ENCODE results near the gene TNS4. TPM values are rescaled to one million over a fixed set of nuclear protein-coding genes. Genes with fewer than 3 reads are reported as not detected.

The TNS4 gene
- total and polyA plus RNA-seq, 9 of the 15 experiments (the other 6 are each of a cell fraction or from before 2014, with no cell fraction given): 0.04 to 0.73 (median 0.24) TPM; not detected in 1

DNA sequence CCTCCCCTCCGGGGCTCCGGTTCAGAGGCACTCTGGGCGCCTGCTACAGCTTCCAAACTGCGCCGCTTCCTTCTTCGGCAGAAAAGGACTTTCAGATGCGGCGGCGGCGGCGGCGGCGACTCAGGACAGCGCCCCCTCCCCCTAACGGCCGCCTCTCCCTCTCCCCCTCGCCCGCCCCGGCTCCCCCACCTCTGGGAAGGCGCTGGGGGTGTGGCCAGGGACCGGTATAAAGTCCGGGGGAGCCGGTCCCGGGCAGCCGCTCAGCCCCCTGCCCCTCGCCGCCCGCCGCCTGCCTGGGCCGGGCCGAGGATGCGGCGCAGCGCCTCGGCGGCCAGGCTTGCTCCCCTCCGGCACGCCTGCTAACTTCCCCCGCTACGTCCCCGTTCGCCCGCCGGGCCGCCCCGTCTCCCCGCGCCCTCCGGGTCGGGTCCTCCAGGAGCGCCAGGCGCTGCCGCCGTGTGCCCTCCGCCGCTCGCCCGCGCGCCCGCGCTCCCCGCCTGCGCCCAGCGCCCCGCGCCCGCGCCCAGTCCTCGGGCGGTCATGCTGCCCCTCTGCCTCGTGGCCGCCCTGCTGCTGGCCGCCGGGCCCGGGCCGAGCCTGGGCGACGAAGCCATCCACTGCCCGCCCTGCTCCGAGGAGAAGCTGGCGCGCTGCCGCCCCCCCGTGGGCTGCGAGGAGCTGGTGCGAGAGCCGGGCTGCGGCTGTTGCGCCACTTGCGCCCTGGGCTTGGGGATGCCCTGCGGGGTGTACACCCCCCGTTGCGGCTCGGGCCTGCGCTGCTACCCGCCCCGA lies 58.0 kb downstream of the TNS4 start, which contains the start of gene IGFBP4 (continued):
- TF ChIP-seq FOXJ3 (CRISPR knock-in tag; IDR thresholded peaks at IDR 0.05) (no peak), PHF21A (IDR thresholded peaks at IDR 0.05; ENCODE audit: borderline replicate concordance, low read depth) (no peak), POLR2H (tag; IDR thresholded peaks at IDR 0.05; ENCODE audit: low read depth) (no peak; the same call in 1 of the 2 replicates), FOXJ2 (tag; IDR thresholded peaks at IDR 0.05) (no peak), RAD21 (CRISPR knock-in tag; conservative IDR thresholded peaks at IDR 0.05 in 1 of 2, IDR thresholded peaks at IDR 0.05 in 1 of 2) (peak; percentile 42 to 67), ZNF644 (tag; IDR thresholded peaks at IDR 0.05; ENCODE audit: low read depth) (no peak), ZNF589 (CRISPR knock-in tag; IDR thresholded peaks at IDR 0.05; ENCODE audit: low read depth) (no peak; the same call in 1 of the 2 replicates), THRAP3 (IDR thresholded peaks at IDR 0.05; ENCODE audit: borderline replicate concordance) (no peak), KDM2B (CRISPR knock-in tag; IDR thresholded peaks at IDR 0.05) (no peak), HDAC6 (IDR thresholded peaks at IDR 0.05; ENCODE audit: low read depth, low read length) (no peak), LCOR (CRISPR knock-in tag; IDR thresholded peaks at IDR 0.05) (no peak), RBM25 (IDR thresholded peaks at IDR 0.05; ENCODE audit: low read depth, low read length, severe bottlenecking) (peak; percentile 5), LARP7 (IDR thresholded peaks at IDR 0.05) (no peak), JUNB (CRISPR knock-in tag; conservative IDR thresholded peaks at IDR 0.05) (no peak), BCL6 (CRISPR knock-in tag; IDR thresholded peaks at IDR 0.05) (no peak), KAT7 (CRISPR knock-in tag; IDR thresholded peaks at IDR 0.05; ENCODE audit: borderline replicate concordance) (no peak), ZZZ3 (IDR thresholded peaks at IDR 0.05) (no peak)
- TF ChIP-seq, protein P1, sequence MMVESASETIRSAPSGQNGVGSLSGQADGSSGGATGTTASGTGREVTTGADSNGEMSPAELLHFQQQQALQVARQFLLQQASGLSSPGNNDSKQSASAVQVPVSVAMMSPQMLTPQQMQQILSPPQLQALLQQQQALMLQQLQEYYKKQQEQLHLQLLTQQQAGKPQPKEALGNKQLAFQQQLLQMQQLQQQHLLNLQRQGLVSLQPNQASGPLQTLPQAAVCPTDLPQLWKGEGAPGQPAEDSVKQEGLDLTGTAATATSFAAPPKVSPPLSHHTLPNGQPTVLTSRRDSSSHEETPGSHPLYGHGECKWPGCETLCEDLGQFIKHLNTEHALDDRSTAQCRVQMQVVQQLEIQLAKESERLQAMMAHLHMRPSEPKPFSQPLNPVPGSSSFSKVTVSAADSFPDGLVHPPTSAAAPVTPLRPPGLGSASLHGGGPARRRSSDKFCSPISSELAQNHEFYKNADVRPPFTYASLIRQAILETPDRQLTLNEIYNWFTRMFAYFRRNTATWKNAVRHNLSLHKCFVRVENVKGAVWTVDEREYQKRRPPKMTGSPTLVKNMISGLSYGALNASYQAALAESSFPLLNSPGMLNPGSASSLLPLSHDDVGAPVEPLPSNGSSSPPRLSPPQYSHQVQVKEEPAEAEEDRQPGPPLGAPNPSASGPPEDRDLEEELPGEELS (CRISPR knock-in tag; IDR thresholded peaks at IDR 0.05; ENCODE audit: borderline replicate concordance): no peak
- TF ChIP-seq, protein P2, sequence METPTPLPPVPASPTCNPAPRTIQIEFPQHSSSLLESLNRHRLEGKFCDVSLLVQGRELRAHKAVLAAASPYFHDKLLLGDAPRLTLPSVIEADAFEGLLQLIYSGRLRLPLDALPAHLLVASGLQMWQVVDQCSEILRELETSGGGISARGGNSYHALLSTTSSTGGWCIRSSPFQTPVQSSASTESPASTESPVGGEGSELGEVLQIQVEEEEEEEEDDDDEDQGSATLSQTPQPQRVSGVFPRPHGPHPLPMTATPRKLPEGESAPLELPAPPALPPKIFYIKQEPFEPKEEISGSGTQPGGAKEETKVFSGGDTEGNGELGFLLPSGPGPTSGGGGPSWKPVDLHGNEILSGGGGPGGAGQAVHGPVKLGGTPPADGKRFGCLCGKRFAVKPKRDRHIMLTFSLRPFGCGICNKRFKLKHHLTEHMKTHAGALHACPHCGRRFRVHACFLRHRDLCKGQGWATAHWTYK (CRISPR knock-in tag; IDR thresholded peaks at IDR 0.05): no peak
- TF ChIP-seq, protein P3, sequence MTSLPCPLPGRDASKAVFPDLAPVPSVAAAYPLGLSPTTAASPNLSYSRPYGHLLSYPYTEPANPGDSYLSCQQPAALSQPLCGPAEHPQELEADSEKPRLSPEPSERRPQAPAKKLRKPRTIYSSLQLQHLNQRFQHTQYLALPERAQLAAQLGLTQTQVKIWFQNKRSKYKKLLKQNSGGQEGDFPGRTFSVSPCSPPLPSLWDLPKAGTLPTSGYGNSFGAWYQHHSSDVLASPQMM (CRISPR knock-in tag; IDR thresholded peaks at IDR 0.05): no peak
- TF ChIP-seq, protein P4, sequence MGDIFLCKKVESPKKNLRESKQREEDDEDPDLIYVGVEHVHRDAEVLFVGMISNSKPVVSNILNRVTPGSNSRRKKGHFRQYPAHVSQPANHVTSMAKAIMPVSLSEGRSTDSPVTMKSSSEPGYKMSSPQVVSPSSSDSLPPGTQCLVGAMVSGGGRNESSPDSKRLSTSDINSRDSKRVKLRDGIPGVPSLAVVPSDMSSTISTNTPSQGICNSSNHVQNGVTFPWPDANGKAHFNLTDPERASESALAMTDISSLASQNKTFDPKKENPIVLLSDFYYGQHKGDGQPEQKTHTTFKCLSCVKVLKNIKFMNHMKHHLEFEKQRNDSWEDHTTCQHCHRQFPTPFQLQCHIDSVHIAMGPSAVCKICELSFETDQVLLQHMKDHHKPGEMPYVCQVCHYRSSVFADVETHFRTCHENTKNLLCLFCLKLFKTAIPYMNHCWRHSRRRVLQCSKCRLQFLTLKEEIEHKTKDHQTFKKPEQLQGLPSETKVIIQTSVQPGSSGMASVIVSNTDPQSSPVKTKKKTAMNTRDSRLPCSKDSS (IDR thresholded peaks at IDR 0.05; ENCODE audit: low read depth, partially characterized antibody): no peak

Measured in K562 (cell line).